Neuronal stem cell (in vitro differentiated cells): ENCODE results near the gene VTI1A.

Source experiments
- DNase-seq: peaks from one replicate; pipeline ENCODE4 v3.0.0-alpha.2; 2013; ENCODE audit warnings: low spot score
- H2AFZ ChIP-seq: one replicate; pipeline ENCODE4 v1.6.1; 2013; ENCODE audit warnings: mild to moderate bottlenecking, low read length, inconsistent platforms
- H2AK5ac ChIP-seq: 2 replicates; pipeline ENCODE4 v1.6.1; 2013; ENCODE audit warnings: low read depth, mild to moderate bottlenecking, inconsistent platforms, low read length, moderate library complexity, mixed read lengths
- H2BK120ac ChIP-seq: 2 replicates; pipeline ENCODE4 v1.6.1; 2013; ENCODE audit warnings: low read depth, mild to moderate bottlenecking, inconsistent platforms, low read length, moderate library complexity, mixed read lengths
- H2BK12ac ChIP-seq: one replicate; pipeline ENCODE4 v1.6.1; 2013; ENCODE audit warnings: low read length, inconsistent platforms
- H2BK15ac ChIP-seq: 2 replicates; pipeline ENCODE4 v1.6.1; 2013; ENCODE audit warnings: mild to moderate bottlenecking, low read length, inconsistent platforms, mixed read lengths
- H2BK5ac ChIP-seq: one replicate; pipeline ENCODE4 v1.6.1; 2013; ENCODE audit warnings: inconsistent platforms, mild to moderate bottlenecking, low read length, moderate library complexity
- H3K14ac ChIP-seq: one replicate; pipeline ENCODE4 v1.6.1; 2013; ENCODE audit warnings: low read length, inconsistent platforms
- H3K18ac ChIP-seq: 2 replicates; pipeline ENCODE4 v1.6.1; 2013; ENCODE audit warnings: low read length, inconsistent platforms
- H3K23ac ChIP-seq: 2 replicates; pipeline ENCODE4 v1.6.1; 2013; ENCODE audit warnings: low read depth, mild to moderate bottlenecking, mixed read lengths, low read length, inconsistent platforms; ENCODE audit not compliant: poor library complexity
- H3K27ac ChIP-seq: replicated peaks from 3 replicates; pipeline ENCODE4 v1.5.1; 2013; ENCODE audit warnings: low read length, inconsistent platforms
- H3K27me3 ChIP-seq, 3 experiments: 2 replicates each; pipeline ENCODE4 v1.6.1; 2013; ENCODE audit warnings: low read length in 3 of 3, mild to moderate bottlenecking in 2 of 3, inconsistent platforms in 1 of 3, low read depth in 1 of 3, mixed read lengths in 1 of 3, moderate library complexity in 1 of 3; ENCODE audit not compliant: control insufficient read depth in 3 of 3, insufficient read depth in 3 of 3
- H3K36me3 ChIP-seq, 2 donors: replicated peaks in 1 of 2; 2 replicates each; pipeline ENCODE4 v1.6.1; 2013; ENCODE audit warnings: low read length in 2 of 2; ENCODE audit not compliant: control insufficient read depth in 2 of 2, insufficient read depth in 2 of 2
- H3K4ac ChIP-seq: 2 replicates; pipeline ENCODE4 v1.6.1; 2013; ENCODE audit warnings: inconsistent platforms, mild to moderate bottlenecking, low read length, moderate library complexity
- H3K4me1 ChIP-seq, 2 donors: 1 replicate in 1 of 2; 2 replicates in 1 of 2; pipeline ENCODE4 v1.6.1; 2013; ENCODE audit warnings: low read length in 2 of 2, low read depth in 1 of 2; ENCODE audit not compliant: control insufficient read depth in 2 of 2, insufficient read depth in 1 of 2
- H3K4me2 ChIP-seq: one replicate; pipeline ENCODE4 v1.6.1; 2013; ENCODE audit warnings: mild to moderate bottlenecking, low read length, inconsistent platforms; ENCODE audit not compliant: insufficient read depth, poor library complexity, severe bottlenecking
- H3K4me3 ChIP-seq, 2 donors: 2 replicates each; pipeline ENCODE4 v1.5.1; 2013; ENCODE audit warnings: low read length in 2 of 2, mild to moderate bottlenecking in 2 of 2, inconsistent platforms in 1 of 2, moderate library complexity in 1 of 2
- H3K79me1 ChIP-seq: one replicate; pipeline ENCODE4 v1.6.1; 2013; ENCODE audit warnings: low read depth, mild to moderate bottlenecking, inconsistent platforms, low read length, moderate library complexity
- H3K9ac ChIP-seq: one replicate; pipeline ENCODE4 v1.6.1; 2013; ENCODE audit warnings: mild to moderate bottlenecking, low read depth, low read length, inconsistent platforms; ENCODE audit not compliant: poor library complexity
- H3K9me3 ChIP-seq, 2 donors: replicated peaks in 1 of 2; 2 replicates each; pipeline versions ENCODE3 to v1.6.1; 2013; ENCODE audit warnings: low read length in 2 of 2, mild to moderate bottlenecking in 2 of 2, inconsistent platforms in 1 of 2, low read depth in 1 of 2, mixed read lengths in 1 of 2, moderate library complexity in 1 of 2; ENCODE audit not compliant: control insufficient read depth in 2 of 2, insufficient read depth in 1 of 2
- H4K8ac ChIP-seq: one replicate; pipeline ENCODE4 v1.6.1; 2013; ENCODE audit warnings: low read depth, mild to moderate bottlenecking, inconsistent platforms, low read length, moderate library complexity
- H4K91ac ChIP-seq: one replicate; pipeline ENCODE4 v1.6.1; 2013; ENCODE audit warnings: low read length, low read depth, mild to moderate bottlenecking, inconsistent platforms; ENCODE audit not compliant: poor library complexity
- WGBS, 2 donors: extraction: QIAGEN DNeasy Blood & Tissue Kit; methylation state at CpG; one replicate each; pipeline ENCODE4 v1.1.7; 2013; ENCODE audit warnings: missing lambda C conversion rate in 2 of 2, mixed read lengths in 1 of 2; ENCODE audit not compliant: insufficient read length in 2 of 2, insufficient replicate concordance in 1 of 2; ENCODE audit errors: extremely low coverage in 2 of 2; 5-methylcytosine and 5-hydroxymethylcytosine counted together

Gene VTI1A

GRCh38 chr10:112679392-112679791 lies 232.4 kb downstream of the VTI1A start:
- Histone ChIP-seq H3K4ac (no peak overlapping the region), H3K4me1 (peaks cover 4 to 15% of the 10 kb centered on the region in 2 donors), H4K91ac (no peak overlapping the region), H3K27me3 (no peaks in the 10 kb centered on the region), H3K9me3 (no peaks in the 10 kb centered on the region), H4K8ac (no peak overlapping the region), H2BK120ac (no peak overlapping the region), H3K36me3 (no peaks in the 10 kb centered on the region), H2BK12ac (no peak overlapping the region), H3K27ac (no peak overlapping the region), H2AFZ (no peak overlapping the region), H3K23ac (no peak overlapping the region), H3K9ac (no peak overlapping the region), H3K18ac (no peak overlapping the region), H3K14ac (no peak overlapping the region), H2BK15ac (no peak overlapping the region), H3K4me3 (no peak overlapping the region), H3K79me1 (no peaks in the 10 kb centered on the region), H3K4me2 (no peak overlapping the region), H2BK5ac (no peak overlapping the region), H2AK5ac (no peak overlapping the region)
- DNase-seq = no peak
- WGBS, 2 donors = no CpG with 5 or more reads among the region's 2 CpGs

- Histone ChIP-seq H4K91ac (no peak overlapping the region), H4K8ac (no peak overlapping the region), H2BK120ac (no peak overlapping the region), H3K4me1 (peaks cover 4 to 15% of the 10 kb centered on the region in 2 donors), H3K9ac (no peak overlapping the region), H3K36me3 (no peaks in the 10 kb centered on the region), H2AK5ac (no peak overlapping the region), H2BK15ac (no peak overlapping the region), H3K18ac (no peak overlapping the region), H3K14ac (no peak overlapping the region), H3K79me1 (no peaks in the 10 kb centered on the region), H2BK5ac (no peak overlapping the region), H3K27ac (no peak overlapping the region), H3K9me3 (no peaks in the 10 kb centered on the region), H3K4ac (no peak overlapping the region), H3K4me2 (no peak overlapping the region), H3K4me3 (no peak overlapping the region), H2AFZ (no peak overlapping the region), H2BK12ac (no peak overlapping the region), H3K27me3 (no peaks in the 10 kb centered on the region), H3K23ac (no peak overlapping the region)
- no peak for DNase-seq
- WGBS, 2 donors = no CpG with 5 or more reads among the region's 1 CpG
These were observed 233.6 kb downstream of the VTI1A start for GRCh38 chr10:112680586-112680985.

DNA sequence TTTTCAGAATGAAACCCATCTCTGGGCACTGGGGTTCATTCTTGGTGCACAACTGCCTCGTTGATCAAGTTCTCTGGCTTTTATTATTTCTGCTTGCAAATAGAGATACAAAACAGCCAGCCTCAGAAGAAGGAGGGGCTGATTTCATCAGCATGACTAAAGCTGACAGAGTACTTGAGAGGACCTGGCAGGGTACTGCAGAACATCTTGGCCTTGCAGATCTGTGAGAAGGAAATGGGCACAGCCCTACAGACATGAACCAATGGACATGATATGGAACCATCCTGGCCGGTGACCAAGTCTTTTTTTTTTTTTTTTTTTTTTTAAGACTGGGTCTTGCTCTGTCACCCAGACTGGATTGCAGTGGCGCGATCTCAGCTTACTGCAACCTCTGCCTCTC lies 240.6 kb downstream of the VTI1A start:
- H3K4ac ChIP-seq = no peak overlapping the region
- no peaks in the 10 kb centered on the region for H3K79me1 ChIP-seq
- no peaks in the 10 kb centered on the region for H3K9me3 ChIP-seq
- no CpG with 5 or more reads among the region's 4 CpGs for WGBS, 2 donors
- no peak overlapping the region for H2AK5ac ChIP-seq
- no peaks in the 10 kb centered on the region for H3K36me3 ChIP-seq
- H3K18ac ChIP-seq = no peak overlapping the region
- H3K14ac ChIP-seq = no peak overlapping the region
- no peak overlapping the region for H3K4me3 ChIP-seq
- no peak overlapping the region for H3K27ac ChIP-seq
- H3K4me1 ChIP-seq = peaks cover 0 to 3% of the 10 kb centered on the region in 2 donors
- no peak overlapping the region for H3K4me2 ChIP-seq
- H2BK15ac ChIP-seq = no peak overlapping the region
- no peak overlapping the region for H2BK5ac ChIP-seq
- no peak overlapping the region for H2BK120ac ChIP-seq
- no peak overlapping the region for H3K9ac ChIP-seq
- no peak overlapping the region for H2BK12ac ChIP-seq
- H2AFZ ChIP-seq = no peak overlapping the region
- no peak overlapping the region for H4K8ac ChIP-seq
- no peak overlapping the region for H3K23ac ChIP-seq
- H4K91ac ChIP-seq = no peak overlapping the region
- H3K27me3 ChIP-seq = no peaks in the 10 kb centered on the region
- no peak for DNase-seq

- H3K4me3 ChIP-seq = no peak overlapping the region
- no peak overlapping the region for H3K18ac ChIP-seq
- H2BK5ac ChIP-seq = no peak overlapping the region
- no peak overlapping the region for H3K27ac ChIP-seq
- H3K14ac ChIP-seq = no peak overlapping the region
- no peak overlapping the region for H2AFZ ChIP-seq
- no peaks in the 10 kb centered on the region for H3K36me3 ChIP-seq
- H4K8ac ChIP-seq = no peak overlapping the region
- H3K4me1 ChIP-seq = peaks cover 0 to 3% of the 10 kb centered on the region in 2 donors
- peak; percentile 17 for DNase-seq
- H2BK15ac ChIP-seq = no peak overlapping the region
- no peaks in the 10 kb centered on the region for H3K79me1 ChIP-seq
- no peak overlapping the region for H2BK12ac ChIP-seq
- H3K23ac ChIP-seq = no peak overlapping the region
- no peak overlapping the region for H2BK120ac ChIP-seq
- H3K4ac ChIP-seq = no peak overlapping the region
- no peak overlapping the region for H3K9ac ChIP-seq
- no peaks in the 10 kb centered on the region for H3K27me3 ChIP-seq
- no peak overlapping the region for H3K4me2 ChIP-seq
- no peaks in the 10 kb centered on the region for H3K9me3 ChIP-seq
- no peak overlapping the region for H4K91ac ChIP-seq
- WGBS, 2 donors = no CpG with 5 or more reads among the region's 4 CpGs
- no peak overlapping the region for H2AK5ac ChIP-seq
These were observed 242.5 kb downstream of the VTI1A start for GRCh38 chr10:112689327-112690072.
